ENCODE data around the gene VSIG10L2.

The VSIG10L2 gene

GRCh38 chr11:125990244-125990643 lies 44.4 kb downstream of the VSIG10L2 start:
- TF ChIP-seq CTCF (IDR thresholded peaks at IDR 0.05; ENCODE audit: insufficient read depth, low read depth, low read length, missing control alignments): no peak
- peak; percentile 21 for DNase-seq (ENCODE audit: low read depth)
- no peak overlapping the region for H3K4me3 ChIP-seq (ENCODE audit: low read depth, low read length)

- H3K4me3 ChIP-seq (ENCODE audit: low read depth, low read length): no peak overlapping the region
Measured at GRCh38 chr11:125992893-125993292, 47.0 kb downstream of the VSIG10L2 start.

GRCh38 chr11:125994509-125994908 lies 48.7 kb downstream of the VSIG10L2 start:
- no peak for DNase-seq (ENCODE audit: low read depth)
- TF ChIP-seq CTCF (IDR thresholded peaks at IDR 0.05; ENCODE audit: insufficient read depth, low read depth, low read length, missing control alignments): no peak

More at GRCh38 chr11:125992893-125993292, 47.0 kb downstream of the VSIG10L2 start:
- no peak for DNase-seq (ENCODE audit: low read depth)
- no peak for TF ChIP-seq CTCF (IDR thresholded peaks at IDR 0.05; ENCODE audit: insufficient read depth, low read depth, low read length, missing control alignments)

GRCh38 chr11:125995313-125995712 lies 49.5 kb downstream of the VSIG10L2 start:
- DNase-seq (ENCODE audit: low read depth): peak; percentile 40
- no peak overlapping the region for H3K4me3 ChIP-seq (ENCODE audit: low read depth, low read length)
- TF ChIP-seq CTCF (IDR thresholded peaks at IDR 0.05; ENCODE audit: insufficient read depth, low read depth, low read length, missing control alignments): no peak

More at GRCh38 chr11:125994509-125994908, 48.7 kb downstream of the VSIG10L2 start:
- no peak overlapping the region for H3K4me3 ChIP-seq (ENCODE audit: low read depth, low read length)

- no peak overlapping the region for H3K4me3 ChIP-seq (ENCODE audit: low read depth, low read length)
- no peak for DNase-seq (ENCODE audit: low read depth)
- no peak for TF ChIP-seq CTCF (IDR thresholded peaks at IDR 0.05; ENCODE audit: insufficient read depth, low read depth, low read length, missing control alignments)
Measured at GRCh38 chr11:125998267-125998666, 52.4 kb downstream of the VSIG10L2 start.

GRCh38 chr11:125999234-125999880 lies 53.5 kb downstream of the VSIG10L2 start:
- no peak for DNase-seq (ENCODE audit: low read depth)
- no peak for TF ChIP-seq CTCF (IDR thresholded peaks at IDR 0.05; ENCODE audit: insufficient read depth, low read depth, low read length, missing control alignments)
- H3K4me3 ChIP-seq (ENCODE audit: low read depth, low read length): no peak overlapping the region

- TF ChIP-seq CTCF (IDR thresholded peaks at IDR 0.05; ENCODE audit: insufficient read depth, low read depth, low read length, missing control alignments): no peak
- no peak for DNase-seq (ENCODE audit: low read depth)
- H3K4me3 ChIP-seq (ENCODE audit: low read depth, low read length): no peak overlapping the region
Measured at GRCh38 chr11:126002181-126002580, 56.3 kb downstream of the VSIG10L2 start.

All from GM12865 (cell line).